Omental fat pad (tissue), 4 donors: Measurements from ENCODE around the gene MXD4. TPM values are rescaled to one million over a fixed set of nuclear protein-coding genes. Genes with fewer than 3 reads are reported as not detected.

Experiments
- ATAC-seq: fragments of 150-250 bp; one replicate; pipeline ENCODE4 v1.9.1; 2016; ENCODE audit warnings: mild to moderate bottlenecking, moderate library complexity; ENCODE audit not compliant: low FRiP score
- DNase-seq: peaks from one replicate; pipeline ENCODE4 v3.0.0-alpha.2; 2019; ENCODE audit warnings: low spot score
- total RNA-seq, 4 donors: library from RNA; depleted of rRNA; stranded (reverse); fragments of >200 nt; gene quantifications; one replicate each; pipeline ENCODE4 v1.1.0, GENCODE V29; 2016
- TF ChIP-seq, protein P1 (sequence below), 3 donors: fragments of 450-650 bp; IDR thresholded peaks; one replicate each; pipeline ENCODE4 v1.5.1; 2016 to 2017; ENCODE audit warnings: antibody characterized with exemption in 3 of 3, mild to moderate bottlenecking in 3 of 3, moderate library complexity in 2 of 3

The MXD4 gene
- total RNA-seq, 4 donors from 2014 or later, result 33.7 to 118 (median 59.5) TPM

DNA sequence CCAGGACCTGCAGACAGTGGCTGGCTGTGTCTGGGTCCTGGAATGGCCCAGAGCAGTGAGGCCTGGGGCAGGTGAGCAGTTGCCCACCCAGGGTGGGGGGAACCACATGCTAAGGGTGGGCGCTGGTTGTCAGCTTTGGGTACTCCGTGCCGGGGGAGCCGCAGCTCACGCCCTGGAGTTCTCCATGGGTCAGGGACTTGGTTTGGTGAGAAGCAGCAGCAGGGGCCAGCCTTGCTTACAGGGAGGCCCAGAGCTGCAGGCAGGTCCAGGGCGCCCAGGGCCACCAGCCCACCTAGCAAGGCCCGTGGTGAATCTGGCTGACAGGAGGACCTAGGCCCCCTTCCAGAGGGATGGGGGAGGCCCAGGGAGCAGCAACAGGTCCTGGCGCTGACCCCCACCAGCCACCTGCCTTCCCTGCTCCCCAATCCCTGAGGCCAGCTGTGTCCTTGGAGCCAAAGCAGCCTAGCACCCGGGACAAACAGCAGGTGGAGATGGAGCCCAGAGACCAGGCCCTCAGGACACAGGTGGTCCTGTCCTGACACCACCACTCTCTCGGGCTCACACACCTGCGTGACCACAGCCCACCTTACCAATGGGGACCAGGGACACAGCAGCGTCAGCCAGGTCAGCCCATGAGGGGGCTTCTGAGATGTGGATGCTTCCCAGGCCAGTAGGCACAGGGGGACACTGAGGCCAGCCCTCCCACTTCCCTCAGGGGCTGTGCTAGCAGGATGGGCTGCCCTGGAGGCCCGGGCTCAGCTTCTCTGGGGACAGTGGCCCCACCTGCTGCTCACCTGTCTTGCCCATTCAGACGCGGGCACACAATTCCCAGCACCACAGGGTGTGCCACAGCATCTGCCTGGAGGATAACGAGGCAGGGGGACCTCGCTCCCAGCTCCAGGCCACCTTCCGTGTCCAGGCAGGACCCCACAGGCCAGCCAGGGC is 3.5 kb downstream of the MXD4 start:
- peak; percentile 18 for DNase-seq
- no peak for ATAC-seq
- TF ChIP-seq, protein P1, sequence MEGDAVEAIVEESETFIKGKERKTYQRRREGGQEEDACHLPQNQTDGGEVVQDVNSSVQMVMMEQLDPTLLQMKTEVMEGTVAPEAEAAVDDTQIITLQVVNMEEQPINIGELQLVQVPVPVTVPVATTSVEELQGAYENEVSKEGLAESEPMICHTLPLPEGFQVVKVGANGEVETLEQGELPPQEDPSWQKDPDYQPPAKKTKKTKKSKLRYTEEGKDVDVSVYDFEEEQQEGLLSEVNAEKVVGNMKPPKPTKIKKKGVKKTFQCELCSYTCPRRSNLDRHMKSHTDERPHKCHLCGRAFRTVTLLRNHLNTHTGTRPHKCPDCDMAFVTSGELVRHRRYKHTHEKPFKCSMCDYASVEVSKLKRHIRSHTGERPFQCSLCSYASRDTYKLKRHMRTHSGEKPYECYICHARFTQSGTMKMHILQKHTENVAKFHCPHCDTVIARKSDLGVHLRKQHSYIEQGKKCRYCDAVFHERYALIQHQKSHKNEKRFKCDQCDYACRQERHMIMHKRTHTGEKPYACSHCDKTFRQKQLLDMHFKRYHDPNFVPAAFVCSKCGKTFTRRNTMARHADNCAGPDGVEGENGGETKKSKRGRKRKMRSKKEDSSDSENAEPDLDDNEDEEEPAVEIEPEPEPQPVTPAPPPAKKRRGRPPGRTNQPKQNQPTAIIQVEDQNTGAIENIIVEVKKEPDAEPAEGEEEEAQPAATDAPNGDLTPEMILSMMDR (IDR thresholded peaks at IDR 0.05), result no peak

- ATAC-seq, result no peak
- DNase-seq, result peak; percentile 21
- TF ChIP-seq, protein P1 (IDR thresholded peaks at IDR 0.05), result no peak
Observed at GRCh38 chr4:2257361-2258081, 4.4 kb downstream of the MXD4 start.

DNA sequence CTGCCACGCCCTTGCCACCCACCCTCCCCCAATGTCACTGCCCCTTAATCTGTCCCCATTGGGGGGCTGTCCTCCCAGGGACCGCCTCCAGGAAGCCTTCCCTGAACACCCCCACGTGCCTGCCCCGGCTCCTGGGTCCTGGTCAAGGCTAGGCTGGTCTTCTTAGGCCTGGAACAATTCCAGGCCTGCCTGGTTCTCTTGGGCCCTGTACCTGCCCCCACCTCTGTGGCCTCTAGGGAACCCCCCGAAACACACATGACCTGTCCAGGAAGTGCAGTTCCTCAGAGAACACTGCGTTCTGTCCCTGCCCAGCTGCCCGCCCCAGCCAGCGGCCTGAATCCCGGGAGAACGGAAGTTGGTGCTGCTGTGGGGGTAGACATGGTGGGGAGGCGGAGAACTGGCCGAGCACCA is 5.1 kb downstream of the MXD4 start:
- TF ChIP-seq, protein P1 (IDR thresholded peaks at IDR 0.05), result no peak
- ATAC-seq (no peak), DNase-seq (peak; percentile 11)

DNA sequence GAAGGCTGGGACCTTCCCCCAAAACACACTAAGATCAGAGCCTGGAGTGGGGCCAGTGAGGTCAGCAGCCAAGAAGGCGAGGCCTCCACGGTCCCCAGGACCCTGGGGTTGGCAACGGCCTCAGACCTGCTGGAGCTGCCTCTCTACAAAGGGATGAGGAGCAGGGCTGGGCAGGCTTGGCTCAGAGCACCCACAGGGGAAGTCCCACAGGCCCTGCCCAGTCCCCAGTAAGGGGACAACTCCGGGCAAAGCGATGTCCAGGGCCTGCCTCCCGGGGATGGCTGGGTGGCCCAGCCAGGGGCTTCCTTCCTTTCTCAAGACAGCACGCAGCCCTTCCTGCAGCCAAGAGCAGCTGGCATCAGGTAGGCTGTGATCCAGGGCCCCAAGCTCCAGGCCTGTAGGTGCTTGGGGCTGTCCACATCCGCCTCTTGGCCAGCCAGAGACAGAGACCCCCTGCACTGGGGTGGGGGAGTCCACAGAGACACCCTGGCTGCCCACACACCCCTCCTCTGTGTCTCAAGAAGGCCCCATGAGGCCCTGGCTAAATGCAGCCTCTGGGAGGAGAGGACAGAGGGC is 5.7 kb downstream of the MXD4 start:
- TF ChIP-seq, protein P1 (IDR thresholded peaks at IDR 0.05), result no peak
- DNase-seq (peak; percentile 21), ATAC-seq (no peak)

DNA sequence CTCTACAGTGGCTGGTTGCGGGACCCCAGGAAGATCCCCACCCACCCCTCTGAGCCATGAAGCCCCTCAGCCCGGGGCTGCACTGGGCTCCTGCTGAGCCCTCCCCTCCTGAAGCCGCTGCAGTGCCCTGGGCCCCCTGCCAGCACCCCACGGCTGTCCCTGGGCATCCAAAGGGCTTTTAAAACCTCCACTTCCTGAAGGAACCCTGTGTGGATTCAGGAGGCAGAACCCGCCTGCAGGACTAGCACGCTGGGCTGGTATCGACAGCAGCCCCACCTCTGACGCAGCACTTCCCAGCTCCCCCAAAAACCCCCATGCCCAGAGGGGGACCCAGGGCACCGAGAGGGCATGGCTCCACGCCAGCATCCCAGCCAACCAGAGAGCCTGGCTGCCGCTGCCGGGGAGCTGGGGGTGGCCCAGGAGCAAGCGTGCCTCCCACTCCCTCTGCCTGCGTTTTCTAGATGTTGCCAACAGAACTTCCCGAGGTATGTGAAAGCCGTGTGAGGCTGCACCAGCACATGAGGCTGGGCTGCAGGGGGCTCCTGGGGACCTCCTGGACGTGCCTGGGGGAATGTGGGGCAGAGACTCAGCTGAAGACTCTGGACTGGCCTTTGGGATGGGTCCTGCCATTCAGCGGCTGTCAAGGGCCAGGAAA is 6.3 kb downstream of the MXD4 start:
- TF ChIP-seq, protein P1 (IDR thresholded peaks at IDR 0.05), result no peak
- DNase-seq (peak; percentile 28), ATAC-seq (peak; percentile 41)

- TF ChIP-seq, protein P1 (IDR thresholded peaks at IDR 0.05), result no peak
- peak; percentile 20 for DNase-seq
- no peak for ATAC-seq
Observed at GRCh38 chr4:2254665-2255500, 7.0 kb downstream of the MXD4 start.
